Peyer's patch (tissue), 4 donors: ENCODE measurements around the gene CSF3R.

Experiments used
- CTCF ChIP-seq, 6 experiments: fragments of 450-650 bp in 4 of 6; fragments of 200-600 bp in 2 of 6; sonication (generic) in 1 of 6; IDR thresholded peaks; one replicate each; pipeline ENCODE4 v1.5.1; 2017 to 2019; ENCODE audit warnings: antibody characterized with exemption in 6 of 6, mild to moderate bottlenecking in 3 of 6, moderate library complexity in 1 of 6
- POLR2A ChIP-seq, 2 donors: fragments of 450-650 bp; IDR thresholded peaks; one replicate each; pipeline ENCODE4 v1.5.1; 2017; ENCODE audit warnings: antibody characterized with exemption in 2 of 2, mild to moderate bottlenecking in 2 of 2, moderate library complexity in 2 of 2

GRCh38 chr1:36492491-36492890 is 9.8 kb upstream of the CSF3R start:
- TF ChIP-seq CTCF (IDR thresholded peaks at IDR 0.05) (no peak), POLR2A (IDR thresholded peaks at IDR 0.05) (no peak)
